NCI-H1436 treated with DMSO at 0.1 percent for 48 hours (cell line): ENCODE measurements around the gene CNKSR3.

Experiments used
- DNase-seq: peaks from one replicate; lab custom pipeline; 2025; lab: John Stamatoyannopoulos, UW

Gene CNKSR3

GRCh38 chr6:154347981-154348380, 162.5 kb downstream of the CNKSR3 start:
- DNase-seq: no peak

GRCh38 chr6:154345811-154346210, 164.7 kb downstream of the CNKSR3 start:
- DNase-seq: no peak

GRCh38 chr6:154343473-154344308, 166.8 kb downstream of the CNKSR3 start:
- DNase-seq: no peak

- no peak for DNase-seq
These were observed 168.6 kb downstream of the CNKSR3 start for GRCh38 chr6:154341871-154342270.

GRCh38 chr6:154341336-154341735, 169.1 kb downstream of the CNKSR3 start:
- DNase-seq: no peak
